HG02973 (cell line): ENCODE results near the gene KRTAP12-1.

Experiments used
- ATAC-seq: cut with Tn5 transposase; IDR thresholded peaks from one replicate; pipeline ENCODE4 v1.9.1; 2021; ENCODE audit warnings: moderate library complexity; ENCODE audit not compliant: unreplicated experiment

Gene KRTAP12-1, protein sequence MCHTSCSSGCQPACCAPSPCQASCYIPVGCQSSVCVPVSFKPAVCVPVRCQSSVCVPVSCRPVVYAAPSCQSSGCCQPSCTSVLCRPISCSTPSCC

DNA sequence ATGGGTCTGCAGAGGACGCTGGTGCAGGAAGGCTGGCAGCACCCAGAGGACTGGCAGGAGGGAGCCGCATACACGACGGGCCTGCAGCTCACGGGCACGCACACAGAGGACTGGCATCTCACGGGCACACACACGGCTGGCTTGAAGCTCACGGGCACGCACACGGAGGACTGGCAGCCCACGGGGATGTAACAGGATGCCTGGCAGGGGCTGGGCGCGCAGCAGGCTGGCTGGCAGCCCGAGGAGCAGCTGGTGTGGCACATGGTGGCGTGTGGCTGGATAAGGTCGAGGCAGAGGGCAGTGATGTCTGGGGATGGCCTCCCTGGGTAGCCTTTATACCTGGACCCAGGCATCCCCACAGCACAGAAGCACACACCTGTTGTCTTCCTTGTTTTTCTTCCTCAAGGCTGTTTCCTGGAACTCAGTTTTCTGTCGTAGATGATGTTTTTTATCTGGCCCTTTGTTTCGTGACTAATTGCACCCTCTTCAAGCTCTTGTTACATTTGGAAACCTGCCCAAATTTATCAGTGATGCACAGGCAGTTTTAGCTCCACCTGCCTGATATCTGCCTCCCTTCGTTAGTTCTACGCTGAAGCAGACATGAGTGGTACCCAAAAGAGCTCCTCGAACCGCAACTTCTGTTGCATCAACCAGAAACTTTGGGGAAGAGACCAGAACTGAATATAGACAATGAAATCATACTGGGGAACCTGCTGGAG is at the start of gene KRTAP12-1:
TSS of gene KRTAP12-1 (minus strand) at position 303 of the 719 bp plus-strand sequence. CDS start at position 263, 40 bp downstream.
- ATAC-seq: no peak

DNA sequence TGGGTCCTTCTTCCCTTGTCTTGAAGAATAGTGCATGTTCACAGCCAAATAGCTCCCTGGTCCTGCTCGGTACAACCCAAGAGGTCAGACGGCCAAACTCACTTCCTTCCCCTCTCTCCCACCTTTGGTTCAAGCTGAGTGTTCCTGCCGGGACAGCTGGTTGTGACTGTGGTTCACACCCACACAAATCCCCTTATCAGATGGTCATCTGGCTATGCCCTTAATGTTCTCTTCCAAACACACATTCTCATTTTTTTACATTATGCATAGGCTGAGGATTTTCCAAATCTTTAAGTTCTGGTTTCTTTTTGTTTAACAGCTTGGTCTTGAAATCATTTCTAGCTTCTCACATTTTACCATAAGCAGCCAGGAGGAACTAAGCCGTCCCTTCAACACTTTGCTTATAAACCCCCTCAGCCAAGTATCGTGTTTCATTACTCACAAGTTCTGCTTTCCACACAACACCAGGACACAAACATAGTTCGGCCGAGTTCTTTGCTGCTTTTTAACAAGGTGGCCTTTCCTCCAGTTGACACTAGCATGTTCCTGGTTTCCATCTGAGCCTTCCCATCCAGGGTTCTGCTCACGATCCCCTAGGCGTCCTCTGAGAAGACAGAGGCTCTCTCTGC is 49.1 kb upstream of the KRTAP12-1 start:
- ATAC-seq: no peak

DNA sequence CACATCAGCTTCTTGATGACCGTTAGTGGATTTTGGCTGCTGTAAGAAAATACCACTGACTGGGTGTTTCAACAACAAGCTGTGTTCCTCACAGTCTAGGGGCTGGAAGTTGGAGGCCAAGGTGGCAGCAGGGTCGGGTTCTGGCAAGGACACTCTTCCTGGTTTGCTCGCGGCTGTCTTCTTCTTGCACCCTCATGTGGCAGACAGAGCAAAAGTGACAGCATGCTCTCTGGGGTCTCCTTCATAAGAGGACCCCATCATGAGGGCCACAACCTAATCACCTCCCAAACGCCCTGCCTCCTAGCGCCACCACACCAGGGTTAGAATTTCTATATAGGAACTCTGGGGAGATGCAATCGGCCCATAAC is 48.0 kb upstream of the KRTAP12-1 start:
- no peak for ATAC-seq

DNA sequence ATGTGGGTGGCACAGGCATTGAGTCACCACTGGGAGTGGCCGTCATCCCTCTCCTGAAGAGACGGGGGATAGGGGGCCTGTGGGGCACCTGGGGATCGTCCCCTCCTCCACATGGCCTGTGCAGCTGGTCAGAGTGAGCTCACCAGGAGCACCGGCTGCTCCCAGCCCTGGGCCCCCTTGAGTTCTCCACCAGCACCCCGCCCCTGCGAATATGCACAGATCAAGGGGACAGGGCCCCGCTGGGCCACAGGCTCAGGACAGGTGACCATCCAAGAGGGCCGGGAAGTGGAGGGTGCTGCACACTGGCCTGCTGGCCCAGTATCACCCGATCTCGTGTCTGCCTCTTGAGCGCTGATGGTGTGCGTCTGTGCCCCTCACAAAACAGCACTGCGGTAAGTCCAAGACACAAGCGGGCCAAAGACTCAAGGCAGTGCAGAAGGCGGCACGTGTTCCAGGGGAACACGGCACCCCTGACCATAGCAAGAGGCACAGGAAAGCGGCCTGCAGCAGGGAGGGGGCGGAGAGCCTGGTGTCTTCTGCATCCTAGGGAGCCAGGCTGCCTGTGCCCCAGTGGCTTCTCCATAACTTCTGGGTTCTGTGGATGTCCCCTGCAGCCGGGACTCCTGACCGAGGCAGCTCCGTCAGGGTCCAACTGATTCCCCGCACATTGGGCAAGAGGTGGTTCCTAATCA is 47.5 kb upstream of the KRTAP12-1 start:
- no peak for ATAC-seq

GRCh38 chr21:44728716-44729115 is 46.8 kb upstream of the KRTAP12-1 start:
- no peak for ATAC-seq

DNA sequence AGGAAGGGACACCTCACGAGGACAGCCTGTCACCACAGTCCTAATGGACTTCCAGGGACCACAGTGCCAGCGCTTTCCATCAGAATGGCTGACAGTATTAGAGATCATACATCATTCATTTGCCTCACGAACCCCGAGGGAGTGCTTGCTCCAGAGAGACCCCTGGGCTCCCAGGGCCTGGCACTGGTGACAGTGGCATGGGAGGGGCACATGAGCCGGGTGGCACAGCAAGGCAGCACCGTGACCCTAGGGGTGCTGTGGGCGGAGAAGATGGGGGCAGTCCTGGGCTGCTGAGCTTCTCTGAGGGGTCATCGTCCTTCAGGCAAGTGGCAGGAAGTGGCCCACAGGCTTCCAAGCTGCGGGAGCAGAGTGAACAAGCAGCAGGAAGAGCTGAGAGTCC is 45.8 kb upstream of the KRTAP12-1 start:
- ATAC-seq: no peak

DNA sequence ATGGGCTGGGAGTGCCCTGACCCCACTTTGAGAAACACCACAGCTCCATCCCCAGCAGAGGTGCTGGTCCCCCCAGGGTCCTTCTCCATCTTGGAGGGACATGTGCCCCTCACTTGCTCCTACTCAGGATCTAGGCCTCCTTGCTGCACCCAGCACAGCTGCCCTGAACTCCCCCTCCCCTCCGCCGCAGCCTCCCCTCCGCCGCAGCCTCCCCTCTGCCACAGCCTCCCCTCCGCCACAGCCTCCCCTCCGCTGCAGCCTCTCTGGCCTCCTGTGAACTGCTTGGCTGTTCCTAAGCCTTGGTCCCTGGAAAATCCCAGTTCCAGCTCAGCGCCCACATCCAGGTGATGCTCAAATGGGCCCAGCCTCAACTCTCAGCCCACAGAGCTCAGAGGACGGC is 45.4 kb upstream of the KRTAP12-1 start:
- ATAC-seq: no peak

GRCh38 chr21:44726826-44727225 is 44.9 kb upstream of the KRTAP12-1 start:
- ATAC-seq: no peak

GRCh38 chr21:44724926-44725325 is 43.0 kb upstream of the KRTAP12-1 start:
- ATAC-seq: no peak

DNA sequence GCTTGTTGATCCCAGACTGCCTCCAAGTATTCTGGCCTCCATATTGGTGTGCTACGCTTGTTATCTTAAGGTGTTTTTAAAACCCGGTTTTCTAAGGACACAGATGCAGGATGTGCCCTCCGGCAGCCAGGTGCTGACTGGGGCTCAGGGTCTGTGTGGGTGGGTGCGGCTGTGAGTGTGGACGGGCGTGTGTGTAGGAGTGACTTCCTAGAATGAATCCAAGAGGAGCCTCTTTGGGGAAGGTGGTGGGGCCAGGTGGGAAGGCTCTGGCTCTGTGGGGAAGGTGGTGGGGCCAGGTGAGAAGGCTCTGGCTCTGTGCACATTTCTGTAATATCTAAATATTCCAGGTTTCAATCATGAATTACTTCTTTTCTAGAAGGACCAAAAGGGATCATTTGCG is 42.2 kb upstream of the KRTAP12-1 start:
- ATAC-seq: no peak

DNA sequence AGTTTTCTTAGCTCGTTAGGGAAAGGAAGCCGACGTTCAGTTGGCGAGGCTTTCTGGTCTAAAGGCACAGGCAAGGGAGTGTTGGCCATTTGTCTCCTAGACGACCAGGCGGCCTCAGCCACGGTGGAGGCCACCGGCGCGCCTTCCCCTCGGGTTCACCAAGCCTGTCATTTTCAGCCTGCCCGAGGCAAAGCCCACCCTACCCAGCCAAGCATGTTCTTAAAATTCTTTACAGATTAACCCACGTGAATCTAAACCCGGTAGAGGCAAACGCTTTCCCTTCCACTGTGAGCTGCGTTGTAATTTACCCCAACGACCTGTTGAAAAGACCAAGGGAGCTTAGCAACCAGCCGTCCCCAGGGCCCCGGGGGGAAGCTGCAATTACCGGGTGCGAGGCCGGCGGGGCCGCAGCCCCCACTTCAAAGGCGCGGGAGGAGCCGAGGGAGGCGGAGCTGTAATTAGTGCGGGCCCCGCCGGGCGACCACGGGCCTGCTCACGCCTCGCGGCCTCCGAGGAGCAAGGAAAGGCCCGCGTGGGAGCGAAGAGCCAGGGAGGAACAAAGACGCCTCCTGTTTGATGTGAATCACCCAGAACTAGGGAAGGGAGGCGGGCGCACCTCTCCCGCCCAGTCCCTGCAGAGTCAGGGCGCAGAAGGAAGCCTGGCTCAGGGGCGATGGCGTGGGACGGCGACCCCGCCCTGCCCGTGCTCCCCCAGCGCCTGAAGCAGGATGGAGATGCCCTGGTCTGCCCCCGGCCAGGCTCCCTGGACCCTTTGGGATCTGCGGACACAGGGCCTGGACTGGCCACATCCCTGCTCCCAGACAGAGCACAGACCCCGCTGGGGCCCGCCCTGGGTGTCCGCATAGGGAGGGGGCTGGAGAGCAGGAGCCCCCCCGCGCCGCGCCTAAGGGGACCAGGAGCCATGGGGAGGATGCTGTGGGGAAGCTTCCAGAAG is 41.5 kb upstream of the KRTAP12-1 start:
- no peak for ATAC-seq

DNA sequence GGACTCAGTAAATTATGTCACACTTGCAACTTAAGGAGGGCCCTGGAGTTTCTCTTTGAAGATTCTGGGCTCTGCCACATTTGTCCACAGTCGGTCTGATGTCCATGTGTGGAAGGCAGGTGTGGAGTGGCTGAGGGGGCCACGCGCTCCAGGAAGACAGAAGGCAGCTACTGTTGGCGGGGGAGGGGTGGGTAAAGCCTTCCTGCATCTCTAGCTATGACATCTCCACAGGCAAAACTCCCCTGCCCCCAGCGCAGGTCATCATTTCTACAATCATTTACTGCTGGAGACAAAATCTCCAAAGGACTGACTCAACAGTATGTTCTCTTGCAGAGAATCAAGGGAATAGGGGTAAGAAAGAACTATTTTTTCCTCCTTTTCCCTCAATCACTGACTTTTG is 40.8 kb upstream of the KRTAP12-1 start:
- ATAC-seq: no peak

- ATAC-seq: no peak
Measured at GRCh38 chr21:44720170-44720569, 38.2 kb upstream of the KRTAP12-1 start.

- ATAC-seq: no peak
Measured at GRCh38 chr21:44718571-44718970, 36.6 kb upstream of the KRTAP12-1 start.

DNA sequence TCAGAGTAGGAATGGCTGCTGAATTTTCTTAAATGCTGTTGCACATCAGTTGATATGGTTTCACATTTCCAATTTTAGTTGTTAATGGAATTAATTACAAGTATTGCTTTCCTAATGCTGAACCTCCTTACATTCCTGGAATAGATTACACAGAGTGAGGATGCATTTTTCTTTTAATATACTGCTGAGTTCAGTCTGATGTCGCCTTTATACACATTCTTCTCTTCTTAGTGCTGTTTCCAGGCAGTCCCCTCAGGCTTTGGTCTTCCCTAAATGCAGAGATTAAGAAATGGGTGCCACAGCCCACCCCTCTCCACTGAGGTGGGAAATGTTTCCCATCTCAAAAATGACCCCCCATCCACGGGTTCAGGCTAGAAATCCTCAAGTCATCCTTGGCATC is 36.1 kb upstream of the KRTAP12-1 start:
- no peak for ATAC-seq

DNA sequence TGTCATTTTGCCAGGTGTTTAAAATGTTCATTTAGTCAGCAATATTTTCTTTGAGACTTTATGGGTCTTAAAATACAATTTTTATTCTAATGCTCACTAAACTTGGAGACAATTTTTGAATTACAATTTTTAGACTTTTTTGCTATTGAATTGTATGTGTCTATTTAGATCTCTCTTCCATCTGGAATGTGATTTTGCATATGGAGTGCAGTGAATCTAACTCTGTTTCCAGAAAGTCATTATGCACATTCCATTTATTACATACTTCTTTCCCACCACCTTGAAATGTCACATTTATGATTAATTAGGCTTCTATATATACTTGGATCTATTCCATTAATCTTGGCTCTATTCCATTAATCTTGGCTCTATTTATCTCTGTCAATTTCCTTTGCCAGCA is 35.0 kb upstream of the KRTAP12-1 start:
- ATAC-seq: no peak

- ATAC-seq: no peak
Measured at GRCh38 chr21:44714905-44715304, 32.9 kb upstream of the KRTAP12-1 start.

GRCh38 chr21:44713846-44714245 is 31.9 kb upstream of the KRTAP12-1 start:
- no peak for ATAC-seq

DNA sequence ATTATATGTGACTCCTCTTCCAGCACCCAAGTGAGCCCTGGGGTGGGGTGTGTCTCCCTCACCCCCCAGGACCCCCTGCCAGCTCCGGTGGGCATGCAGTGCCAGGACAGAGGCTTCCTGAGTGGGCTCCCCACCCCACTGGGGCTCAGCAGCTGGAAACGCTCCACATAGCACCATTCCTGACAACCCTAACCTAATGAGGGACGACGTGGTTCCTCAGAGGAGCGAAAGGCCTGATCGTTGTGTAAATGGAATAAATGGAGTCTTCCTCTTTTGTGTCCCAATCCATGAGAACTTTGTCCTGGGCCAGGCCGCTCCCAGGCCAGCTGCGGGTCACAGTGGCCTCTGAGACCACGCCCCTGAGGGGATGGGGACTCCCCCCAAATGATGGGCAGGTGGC is 31.2 kb upstream of the KRTAP12-1 start:
- ATAC-seq: no peak

- no peak for ATAC-seq
Measured at GRCh38 chr21:44712203-44713028, 30.5 kb upstream of the KRTAP12-1 start.
